WTC11 (cell line): ENCODE measurements around the gene FDPS. TPM values are rescaled to one million over a fixed set of nuclear protein-coding genes. Genes with fewer than 3 reads are reported as not detected.

Source experiments
- ATAC-seq: fragments of 200-7000 bp; cut with Tn5 transposase; 2 replicates; pipeline ENCODE4 v1.10.0; 2021; ENCODE audit warnings: mild to moderate bottlenecking, moderate library complexity
- CTCF ChIA-PET: fragments of 300-600 bp; sonication (Branson Sonifier 250); formaldehyde crosslinking; loops from one replicate; lab custom pipeline; 2021; ENCODE audit warnings: antibody characterized with exemption; lab: Charles Lee
- POLR2A ChIA-PET: fragments of 350-600 bp; sonication (Branson Sonifier 250); formaldehyde crosslinking; loops from one replicate; lab custom pipeline; 2021; ENCODE audit warnings: antibody characterized with exemption; lab: Charles Lee
- DNase-seq: peaks from one replicate; pipeline ENCODE4 v3.0.0; 2021; ENCODE audit warnings: low spot score
- H3K27ac Mint-ChIP-seq: 2 replicates; pipeline ENCODE4 v1.8.0; 2021; ENCODE audit warnings: mixed read lengths
- H3K27me3 Mint-ChIP-seq: 2 replicates; pipeline ENCODE4 v1.8.0; 2021; ENCODE audit warnings: low read depth, mild to moderate bottlenecking, moderate library complexity, mixed read lengths
- H3K36me3 Mint-ChIP-seq: 2 replicates; pipeline ENCODE4 v1.8.0; 2021; ENCODE audit warnings: mixed read lengths
- H3K4me1 Mint-ChIP-seq: 2 replicates; pipeline ENCODE4 v1.8.0; 2022; ENCODE audit warnings: mixed read lengths
- H3K4me3 Mint-ChIP-seq: 2 replicates; pipeline ENCODE4 v1.8.0; 2021; ENCODE audit warnings: mild to moderate bottlenecking, moderate library complexity, mixed read lengths
- H3K9me3 Mint-ChIP-seq: 2 replicates; pipeline ENCODE4 v1.8.0; 2021; ENCODE audit warnings: mixed read lengths
- AR ChIP-seq: fragments of 250-450 bp; sonication (Bioruptor Pico); IDR thresholded peaks from 2 replicates; pipeline ENCODE4 v1.9.0; 2021; ENCODE audit warnings: mild to moderate bottlenecking
- ARID4B ChIP-seq: sonication (generic); formaldehyde crosslinking; IDR thresholded peaks from 2 replicates; pipeline ENCODE4 v1.8.0; 2023; ENCODE audit warnings: missing genetic modification reagents, mild to moderate bottlenecking, borderline replicate concordance
- ATF6 ChIP-seq: sonication (generic); formaldehyde crosslinking; IDR thresholded peaks from 2 replicates; pipeline ENCODE4 v1.8.1; 2023; ENCODE audit warnings: mild to moderate bottlenecking, missing genetic modification reagents
- E2F5 ChIP-seq: sonication (generic); formaldehyde crosslinking; IDR thresholded peaks from 2 replicates; pipeline ENCODE4 v1.8.1; 2022; ENCODE audit warnings: mild to moderate bottlenecking, moderate library complexity, missing genetic modification reagents
- FOXP1 ChIP-seq: sonication (generic); formaldehyde crosslinking; IDR thresholded peaks from 2 replicates; pipeline ENCODE4 v1.8.0; 2022; ENCODE audit warnings: missing genetic modification reagents, mild to moderate bottlenecking, moderate library complexity, borderline replicate concordance
- GTF2I ChIP-seq: fragments of 250-450 bp; sonication (Bioruptor Pico); conservative IDR thresholded peaks from 2 replicates; pipeline ENCODE4 v1.4.0; 2021; ENCODE audit warnings: mild to moderate bottlenecking
- HMGXB4 ChIP-seq: sonication (generic); formaldehyde crosslinking; IDR thresholded peaks from 2 replicates; pipeline ENCODE4 v1.8.1; 2023; ENCODE audit warnings: mild to moderate bottlenecking, moderate library complexity, missing genetic modification reagents
- IRF1 ChIP-seq: sonication (generic); formaldehyde crosslinking; IDR thresholded peaks from 2 replicates; pipeline ENCODE4 v1.8.0; 2023; ENCODE audit warnings: missing genetic modification reagents
- MAX ChIP-seq: sonication (generic); formaldehyde crosslinking; IDR thresholded peaks from 2 replicates; pipeline ENCODE4 v1.8.0; 2022; ENCODE audit warnings: mild to moderate bottlenecking, missing genetic modification reagents
- NFYB ChIP-seq: sonication (generic); formaldehyde crosslinking; conservative IDR thresholded peaks from 2 replicates; pipeline ENCODE4 v1.8.0; 2022; ENCODE audit warnings: low read depth, missing genetic modification reagents
- PRRX2 ChIP-seq: fragments of 250-450 bp; sonication (Bioruptor Pico); IDR thresholded peaks from 2 replicates; pipeline ENCODE4 v1.8.0; 2021; ENCODE audit warnings: mild to moderate bottlenecking
- RELA ChIP-seq: sonication (generic); formaldehyde crosslinking; IDR thresholded peaks from 2 replicates; pipeline ENCODE4 v1.8.1; 2022; ENCODE audit warnings: missing genetic modification reagents, mild to moderate bottlenecking, borderline replicate concordance
- RORB ChIP-seq: fragments of 250-450 bp; sonication (Bioruptor Pico); IDR thresholded peaks from 2 replicates; pipeline ENCODE4 v1.9.0; 2021; ENCODE audit warnings: mild to moderate bottlenecking
- TEAD1 ChIP-seq: sonication (generic); formaldehyde crosslinking; IDR thresholded peaks from 2 replicates; pipeline ENCODE4 v1.8.0; 2022; ENCODE audit warnings: mild to moderate bottlenecking, missing genetic modification reagents
- TEAD4 ChIP-seq: sonication (generic); formaldehyde crosslinking; IDR thresholded peaks from 2 replicates; pipeline ENCODE4 v1.8.0; 2022; ENCODE audit warnings: mild to moderate bottlenecking, missing genetic modification reagents
- USF1 ChIP-seq: sonication (generic); formaldehyde crosslinking; IDR thresholded peaks from 2 replicates; pipeline ENCODE4 v1.8.0; 2022; ENCODE audit warnings: mild to moderate bottlenecking, missing genetic modification reagents
- USF2 ChIP-seq: sonication (generic); formaldehyde crosslinking; IDR thresholded peaks from 2 replicates; pipeline ENCODE4 v1.8.1; 2023; ENCODE audit warnings: mild to moderate bottlenecking, missing genetic modification reagents, moderate library complexity
- ZNF416 ChIP-seq: fragments of 250-450 bp; sonication (Bioruptor Pico); IDR thresholded peaks from 2 replicates; pipeline ENCODE4 v1.9.0; 2021; ENCODE audit warnings: mild to moderate bottlenecking, inconsistent platforms
- ZNF671 ChIP-seq: fragments of 250-450 bp; sonication (Bioruptor Pico); IDR thresholded peaks from 2 replicates; pipeline ENCODE4 v1.8.0; 2021; ENCODE audit warnings: mild to moderate bottlenecking
- total RNA-seq: library from RNA; stranded (reverse); gene quantifications from 3 replicates; pipeline ENCODE4 v1.2.3, GENCODE V29; 2021

Gene FDPS
- total RNA-seq, 1 experiment from 2014 or later, result 354 TPM

- TF ChIP-seq PRRX2 (CRISPR knock-in tag), result peak; percentile 73; the same call in 1 of the 2 replicates
- no peak for TF ChIP-seq ATF6 (CRISPR knock-in tag)
- TF ChIP-seq, all 79 proteins: peak for 1
These were observed 47.2 kb upstream of the FDPS start (continued) for GRCh38 chr1:155261493-155261851.

GRCh38 chr1:155261852-155262673 lies 46.6 kb upstream of the FDPS start, which contains the start of gene SCAMP3:
TSS of gene SCAMP3 (minus strand) at chr1:155262360. CDS start at chr1:155262151, 209 bp downstream.
- ATAC-seq (peak; percentile 94), DNase-seq (peak; percentile 92)
- H3K27me3 Mint-ChIP-seq, result no peaks in the 10 kb centered on the region
- H3K9me3 Mint-ChIP-seq, result no peaks in the 10 kb centered on the region
- peaks cover 14% of the 10 kb centered on the region for H3K4me1 Mint-ChIP-seq
- H3K36me3 Mint-ChIP-seq, result peaks cover 61% of the 10 kb centered on the region
- H3K27ac Mint-ChIP-seq, result peak within 1 kb of the TSS; percentile 97
- CTCF ChIA-PET, result interaction anchor here (0.6 to 6.1 kb wide), 7 partner anchors 11 to 95 kb away, joined by 3 to 130 read pairs (median 4); partner anchors contain the start of genes HCN3 and KRTCAP2
- POLR2A ChIA-PET, result interaction anchor here (0.6 to 1.8 kb wide), 8 partner anchors 11 to 277 kb away, joined by 3 to 11 read pairs (median 4); partner anchors contain the start of genes CLK2, FDPS, HCN3 and KRTCAP2
- H3K4me3 Mint-ChIP-seq, result peak within 1 kb of the TSS; percentile 96
- 0 out of 2 replicates have a peak, but pooled peaks have one; percentile 28 for TF ChIP-seq HMGXB4 (CRISPR knock-in tag)
- TF ChIP-seq FOXP1 (CRISPR knock-in tag), result peak; percentile 64; the same call in 1 of the 2 replicates
- TF ChIP-seq RORB (CRISPR knock-in tag), result no peak
- peak; percentile 37; the same call in 1 of the 2 replicates for TF ChIP-seq TEAD4
- peak; percentile 95; the same call in 1 of the 2 replicates for TF ChIP-seq AR (CRISPR knock-in tag)
- peak; percentile 66; the same call in 1 of the 2 replicates for TF ChIP-seq ARID4B (CRISPR knock-in tag)
- TF ChIP-seq IRF1, result no peak
- peak; percentile 98 for TF ChIP-seq ZNF416
- peak; percentile 98 for TF ChIP-seq USF2 (CRISPR knock-in tag)
- no peak for TF ChIP-seq E2F5 (CRISPR knock-in tag)
- TF ChIP-seq RELA, result peak; percentile 66; the same call in 1 of the 2 replicates
- peak; percentile 93 for TF ChIP-seq ZNF671 (CRISPR knock-in tag)
- TF ChIP-seq NFYB (CRISPR knock-in tag), result no peak; the same call in 1 of the 2 replicates
- peak; percentile 82; the same call in 1 of the 2 replicates for TF ChIP-seq MAX (CRISPR knock-in tag)
- TF ChIP-seq TEAD1, result peak; percentile 86
- peak; percentile 99 for TF ChIP-seq USF1 (CRISPR knock-in tag)
- no peak for TF ChIP-seq GTF2I (CRISPR knock-in tag)
